Activated T-cell treated with anti-CD3 and anti-CD28 coated beads for 4 hours (primary cell): ENCODE data around the gene GRIK2.

ENCODE experiments used
- DNase-seq: peaks from one replicate; pipeline ENCODE4 v3.0.0-alpha.2; 2020

Gene GRIK2

DNA sequence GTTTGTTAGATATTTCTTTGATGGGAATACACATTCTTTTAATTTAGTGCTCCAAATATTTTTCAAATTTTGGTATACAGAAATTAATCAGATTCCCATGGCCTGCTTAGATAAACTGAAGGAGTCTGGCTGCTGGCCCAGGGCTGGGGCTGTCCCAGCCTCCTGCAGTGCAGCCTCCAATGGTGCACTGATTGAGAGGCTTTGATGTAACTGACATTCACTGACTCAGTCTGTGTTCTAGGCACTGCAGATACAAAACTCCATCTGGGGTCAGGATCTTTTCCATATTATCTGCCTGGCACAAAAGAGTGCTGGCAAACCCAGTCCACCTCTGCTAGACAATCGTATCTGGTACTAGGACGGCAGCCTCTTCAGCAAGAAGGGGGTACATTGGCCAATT lies 64.8 kb downstream of the GRIK2 start:
- DNase-seq = no peak

DNA sequence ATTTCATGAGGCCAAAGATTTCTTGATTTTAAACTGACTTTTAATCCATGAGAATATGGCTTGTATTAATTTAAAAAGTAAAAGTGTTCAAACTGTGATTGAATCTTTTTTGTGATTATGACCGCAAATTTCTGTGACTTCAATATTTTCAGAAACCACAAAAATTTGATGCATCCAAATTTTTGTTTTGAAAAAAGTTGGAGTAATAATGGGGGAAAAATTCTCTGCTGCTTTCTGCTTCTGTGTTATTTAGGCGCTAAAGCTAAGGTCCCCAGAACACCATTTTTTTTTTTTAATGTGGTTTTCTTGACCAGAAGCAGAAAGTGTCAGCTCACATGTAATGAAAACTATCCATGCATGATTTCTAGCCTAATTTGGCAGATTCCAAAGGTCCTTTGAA lies 65.3 kb downstream of the GRIK2 start:
- DNase-seq = no peak

DNA sequence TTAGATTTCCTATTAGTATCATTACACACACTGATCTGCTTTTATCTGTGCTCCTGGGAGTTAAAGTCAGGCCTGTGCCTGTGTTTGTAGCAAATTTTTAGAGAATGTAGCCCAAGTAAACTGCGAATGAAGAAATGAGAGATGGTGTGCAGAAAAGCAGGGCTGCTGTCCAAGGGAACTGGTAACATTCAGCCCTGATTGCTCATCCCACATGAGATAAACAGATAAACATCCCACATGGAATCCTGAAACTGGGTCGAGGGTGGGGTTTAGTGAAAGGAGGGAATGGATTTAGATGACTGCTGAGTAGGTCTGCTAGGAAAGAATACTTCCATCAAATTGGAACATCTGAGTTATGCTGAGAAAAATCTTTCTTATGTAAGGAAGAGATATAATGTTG lies 69.1 kb downstream of the GRIK2 start:
- no peak for DNase-seq

DNA sequence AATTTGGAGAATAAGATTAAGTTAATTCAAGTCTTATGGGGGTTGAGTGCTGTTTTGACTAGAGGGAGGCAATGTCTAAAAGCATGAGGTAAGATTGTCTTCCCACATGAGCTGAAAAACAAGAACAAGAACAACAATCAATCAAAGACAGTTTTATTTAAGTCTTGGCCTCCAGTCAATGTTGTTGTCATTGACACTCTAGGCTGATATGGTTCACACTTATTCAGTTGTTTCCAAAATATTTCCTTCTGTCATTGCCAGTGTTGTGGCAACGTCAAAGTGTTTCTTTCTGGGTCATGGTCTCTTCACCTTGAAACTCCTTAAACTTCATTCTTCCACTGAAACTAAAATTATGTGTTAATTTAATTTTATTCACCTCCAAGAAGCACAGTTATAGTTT lies 72.4 kb downstream of the GRIK2 start:
- DNase-seq = no peak

DNA sequence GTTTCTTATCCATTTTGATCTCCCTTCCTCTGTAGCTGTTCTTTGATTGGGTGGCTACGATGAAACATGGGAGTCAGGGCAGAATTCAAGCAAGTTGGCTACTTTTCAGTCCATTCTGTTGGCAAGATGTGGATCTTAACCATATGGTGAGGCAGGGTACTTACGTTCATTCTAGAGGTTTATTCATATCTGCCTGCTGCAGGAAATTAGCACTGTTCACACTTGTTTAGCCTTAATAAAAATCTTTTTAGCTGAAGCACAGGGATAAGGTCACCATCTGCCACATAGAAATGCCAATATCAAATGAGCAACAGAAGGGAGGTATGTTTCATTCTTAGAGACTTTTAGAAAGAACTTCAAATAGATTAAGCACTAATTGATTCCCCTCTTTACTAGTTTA lies 83.9 kb downstream of the GRIK2 start:
- no peak for DNase-seq

DNA sequence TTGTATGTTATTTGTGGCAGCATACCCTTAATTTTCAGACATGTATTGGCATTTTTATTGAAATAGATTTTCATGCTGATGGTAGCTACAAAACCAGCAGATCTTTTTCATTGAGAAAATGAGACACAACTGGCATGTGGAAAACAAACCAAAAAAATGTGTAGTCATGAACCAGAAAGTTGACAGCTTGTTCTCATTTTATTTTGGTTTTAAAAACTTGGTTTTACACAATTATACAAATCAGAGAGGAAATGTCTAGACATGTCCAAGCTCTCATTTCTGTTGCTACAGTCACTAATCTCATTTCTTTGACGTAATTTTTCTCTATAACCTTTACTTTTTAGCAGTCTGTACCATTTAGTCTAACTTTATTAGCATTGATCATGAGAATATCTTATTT lies 85.4 kb downstream of the GRIK2 start:
- DNase-seq = no peak

DNA sequence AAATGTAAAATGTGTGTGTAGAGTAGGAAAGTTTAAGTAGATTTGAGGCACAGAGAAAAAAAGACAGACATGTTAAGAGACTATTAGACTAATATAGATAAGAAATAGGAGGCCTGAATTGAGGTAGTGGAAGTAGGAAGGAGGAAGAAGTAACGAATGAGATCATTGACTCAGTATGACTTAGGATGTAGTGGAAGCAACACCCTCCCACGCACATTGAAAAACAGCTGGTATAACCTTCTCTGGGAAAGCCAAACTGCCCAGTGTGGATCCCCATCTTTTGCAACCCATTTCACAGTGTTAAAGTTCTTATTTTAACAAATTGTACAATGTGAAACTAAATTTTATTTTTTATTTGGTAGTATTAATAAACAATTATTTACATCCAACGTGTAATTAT lies 89.1 kb downstream of the GRIK2 start:
- no peak for DNase-seq

DNA sequence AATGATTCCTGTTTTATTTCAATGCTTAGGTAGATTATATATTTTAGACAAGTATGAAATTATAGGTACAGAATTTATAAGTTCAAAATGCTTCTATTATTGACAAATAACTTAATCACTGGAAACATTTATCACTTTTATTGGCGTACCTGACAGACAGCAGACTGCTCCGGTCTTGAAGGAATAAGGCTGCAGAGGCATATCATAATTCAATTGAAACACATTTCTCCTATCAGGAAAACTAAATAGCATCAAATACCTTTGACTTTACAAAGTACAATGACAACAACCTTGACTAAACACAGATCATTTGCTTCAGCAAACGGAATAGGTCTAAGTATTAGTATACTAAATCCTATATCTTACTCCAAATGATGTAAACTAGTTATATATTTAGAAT lies 91.3 kb downstream of the GRIK2 start:
- DNase-seq = no peak

DNA sequence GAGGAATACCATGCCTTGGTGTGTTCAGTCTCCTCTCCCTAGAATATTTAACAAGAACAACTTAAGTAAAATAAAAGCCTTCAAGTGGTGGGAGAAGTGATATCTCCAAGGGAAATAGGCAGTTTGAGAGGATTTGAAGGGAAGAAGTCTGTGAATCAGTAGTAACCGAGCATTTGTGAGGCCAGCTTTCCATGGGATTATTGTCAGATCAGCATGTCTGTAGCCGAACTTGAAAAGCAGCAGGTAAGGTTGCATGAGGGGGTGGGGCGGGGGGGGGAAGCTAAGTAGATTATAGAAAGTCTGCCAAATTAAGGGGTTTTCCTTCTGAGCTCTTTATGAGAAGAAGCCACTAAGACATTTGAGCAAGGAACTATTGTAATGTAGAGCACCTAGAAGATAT lies 92.6 kb downstream of the GRIK2 start:
- DNase-seq = no peak

DNA sequence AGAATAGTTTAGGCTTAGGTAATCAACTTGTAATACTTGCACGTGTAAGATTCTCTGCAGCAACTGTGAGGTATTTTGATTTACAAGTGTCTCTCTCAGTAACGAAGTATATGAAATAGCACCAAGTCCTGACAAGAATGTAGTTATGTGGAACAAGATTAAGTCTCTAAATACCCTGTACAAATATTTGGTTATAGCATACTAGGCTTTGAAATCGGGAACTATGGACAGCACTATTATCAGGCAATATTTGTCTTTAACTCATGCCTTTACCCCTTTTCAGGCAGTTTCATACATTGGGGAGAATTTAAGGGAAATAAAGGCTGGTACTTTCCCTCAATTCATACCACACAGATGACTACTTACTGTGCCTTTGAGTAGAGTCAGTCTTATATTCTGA lies 93.2 kb downstream of the GRIK2 start:
- no peak for DNase-seq

DNA sequence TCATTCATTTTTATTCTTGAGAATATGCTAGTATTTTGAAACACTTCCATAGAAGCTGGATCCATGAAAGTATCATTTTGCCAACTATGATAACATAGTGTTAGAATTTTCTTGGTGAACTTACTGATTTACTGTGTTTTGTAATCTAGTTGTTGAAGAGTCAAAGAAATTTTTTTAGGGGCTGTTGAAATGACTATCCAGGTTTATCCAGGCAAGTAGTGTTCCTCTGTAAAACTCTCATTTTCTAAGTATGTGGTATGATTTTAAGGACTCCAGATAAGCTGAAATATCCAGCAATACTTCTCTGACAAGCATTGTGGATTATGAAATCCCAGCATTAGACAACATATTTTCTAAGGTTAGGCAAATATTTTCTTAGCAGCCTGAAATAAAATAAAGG lies 95.9 kb downstream of the GRIK2 start:
- no peak for DNase-seq

DNA sequence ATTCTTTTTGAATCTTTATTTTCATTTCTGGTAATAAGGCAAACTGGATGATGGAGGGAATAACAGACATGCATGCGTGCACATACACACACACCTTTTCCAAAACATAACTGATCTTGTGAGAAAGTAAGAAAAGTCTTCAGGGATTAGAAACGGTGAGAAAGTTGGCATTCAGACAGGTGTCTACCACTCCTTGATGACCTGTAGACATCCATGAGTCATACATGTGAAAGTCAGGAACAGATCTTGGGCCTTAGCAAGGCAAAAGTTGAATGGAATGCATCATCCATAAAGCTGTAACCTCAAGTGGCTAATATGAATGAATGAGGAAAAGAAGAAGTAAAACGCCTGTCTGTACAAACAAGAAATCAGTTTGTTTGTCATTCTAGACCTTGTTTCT lies 97.3 kb downstream of the GRIK2 start:
- DNase-seq = no peak

DNA sequence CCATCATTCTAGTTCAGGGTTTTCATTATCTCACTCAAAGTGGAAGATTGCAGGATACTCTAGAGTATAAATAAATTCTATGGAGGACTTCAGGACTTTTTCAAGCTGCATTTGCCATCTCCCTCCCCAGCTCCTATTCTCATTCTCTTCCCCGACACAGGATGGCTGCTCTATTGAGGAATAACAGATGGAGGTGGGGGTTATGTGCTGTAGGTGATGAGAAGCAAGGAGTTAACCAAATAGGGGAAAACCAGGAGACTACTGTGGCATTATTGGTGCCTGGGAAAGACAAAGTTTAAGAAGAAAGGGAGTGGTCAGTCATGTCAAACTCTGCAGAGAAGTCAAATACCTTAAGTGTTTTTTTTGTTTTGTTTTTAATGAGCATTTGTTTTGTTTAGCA lies 109.3 kb downstream of the GRIK2 start:
- no peak for DNase-seq

DNA sequence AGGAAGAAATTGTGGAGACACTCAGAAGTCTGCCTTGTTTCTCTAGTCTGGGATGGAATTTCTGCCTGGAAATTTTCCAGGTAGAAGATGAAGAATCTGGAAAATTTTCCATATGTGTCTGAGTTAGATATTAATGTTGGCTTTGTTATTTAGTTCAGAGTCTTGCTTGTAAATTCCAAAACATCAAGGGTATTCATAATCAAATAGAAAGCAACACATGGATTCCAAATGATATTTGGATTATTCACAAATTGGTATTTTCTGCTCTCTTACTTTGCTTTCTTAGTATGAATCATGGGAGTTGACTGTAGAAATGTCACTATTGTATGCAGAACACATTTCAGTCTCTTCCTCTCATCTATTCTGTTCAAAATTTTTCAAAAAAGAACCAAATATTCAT lies 116.0 kb downstream of the GRIK2 start:
- DNase-seq = no peak

DNA sequence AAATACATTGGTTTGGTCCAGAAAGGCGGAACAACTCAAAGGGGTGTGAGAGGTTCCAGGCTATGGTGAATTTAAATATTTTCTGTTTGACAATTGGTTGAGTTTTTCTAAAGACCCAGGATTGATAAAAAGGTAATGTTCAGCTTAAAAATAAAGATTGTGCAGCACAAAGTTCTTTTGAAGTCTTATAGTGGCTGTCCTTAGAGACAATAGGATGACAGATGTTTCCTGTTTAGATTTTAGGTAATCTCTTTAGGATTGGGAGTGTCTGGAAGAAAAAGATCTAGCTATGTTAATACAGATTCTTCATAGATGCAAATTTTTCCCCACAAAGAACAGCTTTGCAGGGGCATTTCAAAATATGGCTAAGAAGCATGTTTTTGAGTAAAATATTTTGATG lies 119.7 kb downstream of the GRIK2 start:
- DNase-seq = no peak

DNA sequence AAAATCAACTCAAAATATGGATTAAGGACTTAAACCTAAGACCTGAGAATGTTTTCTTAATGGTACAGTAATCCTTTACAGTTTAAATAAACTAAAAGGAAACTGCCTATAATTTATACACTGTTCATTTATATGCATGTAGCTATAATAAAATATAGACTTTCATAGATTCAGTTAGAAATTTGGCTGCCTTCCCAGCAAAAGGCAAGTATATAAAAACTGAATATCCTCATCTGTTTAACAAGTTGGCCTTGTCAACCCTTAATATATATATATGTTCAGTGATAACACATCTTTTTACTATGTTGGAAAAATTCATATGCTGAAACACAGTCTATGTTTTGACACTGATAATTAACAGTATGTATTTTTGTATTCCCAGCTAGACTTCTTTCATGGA lies 123.1 kb downstream of the GRIK2 start:
- no peak for DNase-seq

DNA sequence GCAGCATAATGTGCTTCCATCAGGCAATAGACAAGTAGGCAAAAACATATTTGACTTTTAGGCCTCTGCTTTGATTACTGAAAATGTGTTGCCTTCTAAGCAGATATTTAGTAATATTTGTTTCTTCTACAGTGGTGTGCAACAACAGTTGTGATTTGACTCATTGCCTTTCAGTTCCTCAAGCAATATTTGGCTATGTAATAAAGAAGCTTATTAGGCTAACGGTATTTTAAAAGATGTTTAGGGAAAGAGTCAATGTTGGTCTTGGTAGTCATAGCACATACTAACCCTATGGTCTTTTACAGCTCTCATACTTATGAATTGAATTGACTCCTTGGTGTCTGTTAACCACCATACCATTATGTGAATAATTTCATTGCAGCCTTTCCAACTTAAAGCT lies 124.1 kb downstream of the GRIK2 start:
- DNase-seq = no peak

DNA sequence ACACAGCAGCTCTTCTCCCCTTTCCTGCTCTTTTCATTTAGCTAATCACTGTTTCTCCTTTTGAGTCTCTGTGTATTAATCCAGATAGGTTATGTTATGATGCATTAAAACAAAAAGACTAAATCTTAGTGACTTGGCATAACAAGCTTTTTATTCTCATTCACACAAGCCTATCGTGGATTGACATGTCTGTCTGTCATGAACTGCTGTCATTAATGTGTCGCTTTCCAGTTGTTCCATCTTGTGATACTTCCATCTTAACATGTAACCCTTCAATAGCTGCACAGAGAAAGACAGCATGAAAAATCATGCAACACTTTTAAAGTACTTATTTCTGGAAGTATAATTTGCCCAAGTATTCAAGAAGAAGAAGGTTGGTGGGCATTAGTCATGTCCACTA lies 128.7 kb downstream of the GRIK2 start:
- no peak for DNase-seq

DNA sequence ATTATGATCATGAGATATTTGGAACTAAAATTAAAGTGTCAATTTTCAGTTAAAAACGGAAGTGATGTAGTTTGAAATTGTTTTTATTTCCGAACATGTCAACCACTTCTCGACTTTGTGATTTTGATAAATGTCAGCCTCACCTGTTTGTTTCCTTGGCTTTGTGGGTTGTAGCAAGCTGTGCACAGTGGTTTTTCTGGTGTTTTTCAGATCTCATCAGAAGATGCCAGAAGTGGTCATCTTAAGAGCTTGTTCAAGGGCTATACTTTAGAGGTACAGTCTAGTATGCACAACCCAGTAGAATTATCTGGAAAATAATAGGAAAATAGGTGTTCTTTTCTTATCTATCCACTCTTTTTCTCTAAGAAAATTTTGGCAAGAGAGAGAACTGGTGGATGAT lies 134.0 kb downstream of the GRIK2 start:
- DNase-seq = no peak

DNA sequence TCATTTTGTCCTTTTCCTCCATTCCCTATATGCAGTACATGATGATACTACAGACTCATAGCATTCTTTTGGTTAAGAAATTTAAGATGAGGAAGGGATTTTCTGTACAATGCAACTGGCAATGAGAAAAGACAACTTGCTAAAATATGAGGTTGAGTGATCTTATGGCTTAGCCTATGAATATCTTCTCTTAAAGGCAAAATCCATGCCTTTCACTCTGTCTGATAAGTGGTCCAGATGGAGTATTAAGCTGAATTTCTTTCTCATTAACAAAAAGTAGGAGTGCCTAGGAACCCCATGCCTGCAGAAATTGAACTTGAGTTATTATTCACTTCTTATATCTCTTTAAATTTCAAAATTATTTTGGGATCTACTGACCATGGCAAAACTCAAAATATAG lies 135.3 kb downstream of the GRIK2 start:
- no peak for DNase-seq

DNA sequence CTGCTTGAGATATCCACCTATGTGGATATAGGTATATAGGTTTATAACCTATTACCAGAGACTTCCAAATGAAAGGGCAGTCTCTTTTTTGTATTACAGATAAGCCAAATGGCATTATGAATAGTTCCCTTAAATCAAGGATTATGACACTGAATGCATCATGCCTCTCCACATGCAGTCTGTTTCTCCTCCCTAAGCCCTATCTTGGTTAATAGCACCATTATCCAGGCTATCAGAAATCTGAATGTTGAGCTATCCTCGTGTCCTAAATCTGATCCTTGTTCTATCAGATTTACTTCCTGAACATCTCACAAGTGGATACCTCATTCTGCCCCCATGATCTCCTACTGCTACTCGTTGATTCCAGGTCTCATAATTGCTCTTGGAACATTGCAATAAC lies 138.0 kb downstream of the GRIK2 start:
- no peak for DNase-seq

DNA sequence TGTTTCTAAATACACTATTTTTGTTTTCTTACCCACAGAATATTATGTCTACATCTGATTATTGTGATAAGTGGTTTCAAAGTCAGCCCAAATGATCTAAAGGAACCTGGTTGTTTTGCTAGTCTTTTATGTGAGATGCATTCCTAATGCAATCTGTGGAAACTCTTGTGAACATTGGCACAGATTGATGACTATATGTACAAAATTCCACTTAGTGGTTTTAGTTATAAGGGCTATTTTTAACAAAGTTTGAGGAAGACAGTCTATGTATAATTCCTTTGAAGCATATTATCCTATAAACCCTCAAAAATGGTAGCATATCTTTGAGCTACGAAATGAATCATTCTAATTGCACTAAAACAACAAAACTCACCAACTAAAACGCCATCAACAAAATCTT lies 140.9 kb downstream of the GRIK2 start:
- no peak for DNase-seq

DNA sequence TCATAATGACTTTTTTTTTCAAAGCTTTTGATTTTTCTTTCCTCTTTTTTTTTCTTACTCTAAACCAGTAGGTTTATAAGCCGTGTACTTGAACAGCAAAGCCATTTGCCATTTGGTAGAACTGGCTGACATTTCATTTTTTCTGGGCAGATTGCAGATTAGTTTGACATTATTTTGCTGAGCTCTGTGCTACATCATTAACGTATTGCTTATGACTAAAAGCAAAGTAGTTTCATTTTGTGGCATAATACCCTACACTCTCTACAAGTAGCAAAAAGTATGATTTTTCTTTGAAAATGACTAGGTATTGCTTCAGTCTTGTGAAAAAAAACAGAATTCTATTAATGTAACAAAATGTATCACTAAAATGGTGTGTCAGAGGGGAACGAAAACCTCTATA lies 141.3 kb downstream of the GRIK2 start:
- DNase-seq = no peak

DNA sequence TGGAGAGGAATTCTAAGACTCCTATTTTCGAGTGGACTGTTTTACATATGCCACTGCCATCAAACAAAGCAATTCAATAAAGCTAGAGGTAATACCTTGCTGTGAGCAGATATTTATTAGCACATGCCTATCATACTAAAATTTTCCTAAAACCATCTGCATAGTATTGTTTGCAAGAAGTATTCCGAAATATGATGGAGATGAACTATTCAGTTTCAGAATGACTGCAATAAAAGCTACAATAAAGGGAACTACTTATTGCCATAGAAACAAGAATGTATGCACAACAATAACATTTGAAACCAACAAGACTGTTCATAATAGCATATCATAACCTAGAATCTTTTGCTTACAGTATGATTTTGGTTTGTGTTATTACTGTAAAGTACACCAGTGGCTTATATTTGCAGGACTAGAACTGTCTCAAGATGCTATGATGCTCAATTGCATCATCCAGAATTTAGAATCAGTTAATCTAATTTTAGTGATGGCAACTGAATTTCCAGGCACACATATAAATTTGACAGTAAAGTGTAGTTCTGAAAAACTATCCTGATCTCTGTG lies 144.3 kb downstream of the GRIK2 start:
- no peak for DNase-seq

DNA sequence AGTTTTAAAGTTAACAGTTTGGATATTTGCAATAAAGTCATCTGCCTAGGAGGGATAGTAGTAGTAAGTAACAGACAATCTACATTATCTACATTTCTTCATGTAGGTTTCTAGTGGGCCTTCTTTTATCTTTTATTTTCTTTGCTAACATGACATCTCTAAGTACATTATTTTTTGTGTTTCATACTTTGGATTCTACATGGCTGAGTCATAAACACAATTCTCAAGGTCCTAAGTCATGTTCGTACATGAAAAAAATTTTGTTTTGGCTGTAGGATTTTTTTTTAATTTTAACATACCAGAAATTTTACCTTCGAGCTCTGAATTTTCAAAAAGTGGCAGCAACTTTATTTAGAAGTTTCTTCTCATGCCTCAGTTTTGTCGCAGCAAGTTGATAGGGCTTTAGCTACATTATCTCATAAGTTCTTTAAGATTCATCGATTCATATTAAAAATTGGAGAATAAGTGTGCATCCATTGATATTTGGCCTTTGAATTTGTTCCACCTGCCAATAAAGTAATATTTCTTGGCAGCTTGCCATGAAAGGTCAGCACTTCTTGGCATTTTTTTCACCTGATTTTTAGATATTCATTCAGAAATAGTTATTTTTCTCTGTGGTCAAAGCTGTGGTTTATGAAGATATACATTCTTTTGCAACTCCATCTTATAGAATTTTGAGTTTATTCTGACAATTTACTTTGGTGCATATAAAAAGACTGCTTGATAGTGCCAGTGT lies 146.2 kb downstream of the GRIK2 start:
- DNase-seq = no peak
